ENCODE data around the gene RNF220. TPM values are rescaled to one million over a fixed set of nuclear protein-coding genes. Genes with fewer than 3 reads are reported as not detected.
"Not testable (repeated sequence)": the region's sequence is repeated elsewhere in the genome, so short reads cannot be mapped to it uniquely, and the experiment has no call there.

RNF220 gene
- total and polyA plus RNA-seq, 4 donors, result 44.2 to 70.5 (median 52.8) TPM

GRCh38 chr1:44695671-44696070, 290.6 kb downstream of the RNF220 start:
- no peak overlapping the region for H3K4me3 ChIP-seq (ENCODE audit: low read length in 2 of 2)
- ATAC-seq (ENCODE audit: low FRiP score) (no peak), DNase-seq (no peak)
- 90 to 96% methylated on average over 4 of the region's 4 CpGs for WGBS, 2 donors
- intact Hi-C loops (cut with DNase I), result no loop called here
- H3K36me3 ChIP-seq (ENCODE audit: control insufficient read depth in 1 of 2, insufficient read depth in 2 of 2, low read length in 1 of 2), result no peaks in the 10 kb centered on the region
- no peaks in the 10 kb centered on the region for H3K27me3 ChIP-seq (ENCODE audit: control insufficient read depth in 1 of 2, insufficient read depth in 2 of 2, low read length in 1 of 2)
- H3K4me1 ChIP-seq (ENCODE audit: control insufficient read depth in 1 of 2, insufficient read depth in 2 of 2, low read length in 2 of 2), result no peaks in the 10 kb centered on the region
- no peak overlapping the region for H3K27ac ChIP-seq (ENCODE audit: low read depth in 1 of 2, low read length in 2 of 2)
- no peaks in the 10 kb centered on the region for H3K9me3 ChIP-seq (ENCODE audit: control insufficient read depth, low read length)

- ATAC-seq (ENCODE audit: low FRiP score), result no peak
- Histone ChIP-seq H3K27ac (ENCODE audit: low read depth in 1 of 2, low read length in 2 of 2) (no peak overlapping the region), H3K9me3 (ENCODE audit: control insufficient read depth, low read length) (no peaks in the 10 kb centered on the region), H3K27me3 (ENCODE audit: control insufficient read depth in 1 of 2, insufficient read depth in 2 of 2, low read length in 1 of 2) (no peaks in the 10 kb centered on the region), H3K4me1 (ENCODE audit: control insufficient read depth in 1 of 2, insufficient read depth in 2 of 2, low read length in 2 of 2) (no peaks in the 10 kb centered on the region), H3K4me3 (ENCODE audit: low read length in 2 of 2) (no peak overlapping the region), H3K36me3 (ENCODE audit: control insufficient read depth in 1 of 2, insufficient read depth in 2 of 2, low read length in 1 of 2) (no peaks in the 10 kb centered on the region)
- DNase-seq, result no peak
- WGBS, 2 donors, result 87 to 89% methylated on average over 3 of the region's 3 CpGs
- intact Hi-C loops (cut with DNase I), result no loop called here
Observed at GRCh38 chr1:44696101-44696500, 291.0 kb downstream of the RNF220 start.

- intact Hi-C loops (cut with DNase I), result no loop called here
- no peak overlapping the region for H3K4me3 ChIP-seq (ENCODE audit: low read length in 2 of 2)
- no peaks in the 10 kb centered on the region for H3K36me3 ChIP-seq (ENCODE audit: control insufficient read depth in 1 of 2, insufficient read depth in 2 of 2, low read length in 1 of 2)
- ATAC-seq (ENCODE audit: low FRiP score), result no peak
- DNase-seq, result no peak
- 73 to 75% methylated on average over 7 of the region's 7 CpGs for WGBS, 2 donors
- no peaks in the 10 kb centered on the region for H3K9me3 ChIP-seq (ENCODE audit: control insufficient read depth, low read length)
- H3K4me1 ChIP-seq (ENCODE audit: control insufficient read depth in 1 of 2, insufficient read depth in 2 of 2, low read length in 2 of 2), result no peaks in the 10 kb centered on the region
- H3K27ac ChIP-seq (ENCODE audit: low read depth in 1 of 2, low read length in 2 of 2), result no peak overlapping the region
- no peaks in the 10 kb centered on the region for H3K27me3 ChIP-seq (ENCODE audit: control insufficient read depth in 1 of 2, insufficient read depth in 2 of 2, low read length in 1 of 2)
Observed at GRCh38 chr1:44696789-44697345, 291.8 kb downstream of the RNF220 start.

GRCh38 chr1:44698138-44698537, 293.1 kb downstream of the RNF220 start:
- H3K36me3 ChIP-seq (ENCODE audit: control insufficient read depth in 1 of 2, insufficient read depth in 2 of 2, low read length in 1 of 2), result no peaks in the 10 kb centered on the region
- no peak for DNase-seq
- ATAC-seq (ENCODE audit: low FRiP score), result no peak
- H3K4me1 ChIP-seq (ENCODE audit: control insufficient read depth in 1 of 2, insufficient read depth in 2 of 2, low read length in 2 of 2), result no peaks in the 10 kb centered on the region
- no peaks in the 10 kb centered on the region for H3K9me3 ChIP-seq (ENCODE audit: control insufficient read depth, low read length)
- H3K27me3 ChIP-seq (ENCODE audit: control insufficient read depth in 1 of 2, insufficient read depth in 2 of 2, low read length in 1 of 2), result no peaks in the 10 kb centered on the region
- intact Hi-C loops (cut with DNase I), result no loop called here
- WGBS, 2 donors, result 95 to 96% methylated on average over 3 of the region's 3 CpGs
- no peak overlapping the region for H3K4me3 ChIP-seq (ENCODE audit: low read length in 2 of 2)
- H3K27ac ChIP-seq (ENCODE audit: low read depth in 1 of 2, low read length in 2 of 2), result no peak overlapping the region

GRCh38 chr1:44699375-44699774, 294.3 kb downstream of the RNF220 start:
- H3K4me3 ChIP-seq (ENCODE audit: low read length in 2 of 2); H3K36me3 ChIP-seq (ENCODE audit: control insufficient read depth in 1 of 2, insufficient read depth in 2 of 2, low read length in 1 of 2); DNase-seq; H3K9me3 ChIP-seq (ENCODE audit: control insufficient read depth, low read length); H3K27ac ChIP-seq (ENCODE audit: low read depth in 1 of 2, low read length in 2 of 2); ATAC-seq (ENCODE audit: low FRiP score); intact Hi-C loops (cut with DNase I); H3K4me1 ChIP-seq (ENCODE audit: control insufficient read depth in 1 of 2, insufficient read depth in 2 of 2, low read length in 2 of 2); H3K27me3 ChIP-seq (ENCODE audit: control insufficient read depth in 1 of 2, insufficient read depth in 2 of 2, low read length in 1 of 2): not testable (repeated sequence)
- 90 to 97% methylated on average over 9 of the region's 9 CpGs for WGBS, 2 donors

GRCh38 chr1:44700573-44700972, 295.5 kb downstream of the RNF220 start:
- H3K9me3 ChIP-seq (ENCODE audit: control insufficient read depth, low read length), result no peaks in the 10 kb centered on the region
- no peak overlapping the region for H3K4me3 ChIP-seq (ENCODE audit: low read length in 2 of 2)
- intact Hi-C loops (cut with DNase I), result no loop called here
- ATAC-seq (ENCODE audit: low FRiP score), result no peak
- no peaks in the 10 kb centered on the region for H3K4me1 ChIP-seq (ENCODE audit: control insufficient read depth in 1 of 2, insufficient read depth in 2 of 2, low read length in 2 of 2)
- WGBS, 2 donors, result 89 to 93% methylated on average over 1 of the region's 1 CpG
- DNase-seq, result no peak
- no peak overlapping the region for H3K27ac ChIP-seq (ENCODE audit: low read depth in 1 of 2, low read length in 2 of 2)
- H3K27me3 ChIP-seq (ENCODE audit: control insufficient read depth in 1 of 2, insufficient read depth in 2 of 2, low read length in 1 of 2), result no peaks in the 10 kb centered on the region
- H3K36me3 ChIP-seq (ENCODE audit: control insufficient read depth in 1 of 2, insufficient read depth in 2 of 2, low read length in 1 of 2), result no peaks in the 10 kb centered on the region

GRCh38 chr1:44701141-44701573, 296.1 kb downstream of the RNF220 start:
- no peaks in the 10 kb centered on the region for H3K9me3 ChIP-seq (ENCODE audit: control insufficient read depth, low read length)
- no peak overlapping the region for H3K27ac ChIP-seq (ENCODE audit: low read depth in 1 of 2, low read length in 2 of 2)
- H3K4me3 ChIP-seq (ENCODE audit: low read length in 2 of 2), result no peak overlapping the region
- DNase-seq (no peak), ATAC-seq (ENCODE audit: low FRiP score) (no peak)
- no peaks in the 10 kb centered on the region for H3K4me1 ChIP-seq (ENCODE audit: control insufficient read depth in 1 of 2, insufficient read depth in 2 of 2, low read length in 2 of 2)
- H3K27me3 ChIP-seq (ENCODE audit: control insufficient read depth in 1 of 2, insufficient read depth in 2 of 2, low read length in 1 of 2), result no peaks in the 10 kb centered on the region
- WGBS, 2 donors, result 79 to 81% methylated on average over 7 of the region's 7 CpGs
- no peaks in the 10 kb centered on the region for H3K36me3 ChIP-seq (ENCODE audit: control insufficient read depth in 1 of 2, insufficient read depth in 2 of 2, low read length in 1 of 2)
- intact Hi-C loops (cut with DNase I), result no loop called here

Small RNA genes lying within 50 kb of the gene (microRNA-seq; reads per million reads assigned to microRNA genes)
- 0 to 0.60 reads per million in 2 donors for gene MIR5584

Other genes with a start within 250 kb of the RNF220 start
- gene DMAP1, start 191.8 kb upstream of the RNF220 start, total RNA-seq, result 10 to 100 TPM; 30.1 to 36.4 TPM
- gene DMAP1, start 191.8 kb upstream of the RNF220 start, polyA plus RNA-seq, result 100 to 1,000 TPM in 1 of 2 donors, 10 to 100 TPM in 1; 21.8 to 134 TPM
- 10 to 100 TPM; 44.2 to 45.5 TPM for gene ERI3, start 50.0 kb upstream of the RNF220 start, total RNA-seq
- 10 to 100 TPM; 31.4 to 55.2 TPM for gene ERI3, start 50.0 kb upstream of the RNF220 start, polyA plus RNA-seq

Data from aorta (tissue), 5 donors.